Adrenal gland (tissue), 12 donors: ENCODE data around the gene TBX1. TPM values are rescaled to one million over a fixed set of nuclear protein-coding genes. Genes with fewer than 3 reads are reported as not detected.

Experiments
- DNase-seq, 7 donors: peaks; one replicate each; pipeline ENCODE4 v3.0.0-alpha.2; 2019 to 2020
- H3K27ac ChIP-seq, 5 donors: fragments of 200-600 bp; sonication (generic) in 4 of 5; 1 replicate in 3 of 5; 2 replicates in 2 of 5; pipeline versions ENCODE4 v1.5.1 to v1.8.0; 2016 to 2020; ENCODE audit warnings: mild to moderate bottlenecking in 1 of 5
- H3K27me3 ChIP-seq: fragments of 200-600 bp; 2 replicates; pipeline ENCODE4 v1.8.0; 2021
- H3K36me3 ChIP-seq, 2 donors: fragments of 200-600 bp; replicated peaks in 1 of 2; 1 replicate in 1 of 2; 2 replicates in 1 of 2; pipeline versions ENCODE4 v1.5.1 to v1.8.0; 2018 to 2022
- H3K4me1 ChIP-seq, 2 donors: fragments of 200-600 bp; replicated peaks in 1 of 2; 1 replicate in 1 of 2; 2 replicates in 1 of 2; pipeline versions ENCODE4 v1.5.1 to v1.8.0; 2018 to 2021
- H3K4me3 ChIP-seq, 4 donors: fragments of 200-600 bp; sonication (generic) in 3 of 4; one replicate each; pipeline ENCODE4 v1.5.1; 2016 to 2018
- H3K9me3 ChIP-seq, 3 donors: fragments of 200-600 bp; sonication (generic) in 1 of 3; replicated peaks in 1 of 3; 1 replicate in 2 of 3; 2 replicates in 1 of 3; pipeline versions ENCODE4 v1.5.1 to v1.8.0; 2016 to 2021
- CTCF ChIP-seq, 6 experiments: fragments of 450-650 bp in 4 of 6; fragments of 200-600 bp in 2 of 6; sonication (generic) in 1 of 6; IDR thresholded peaks; 1 replicate in 5 of 6; 2 replicates in 1 of 6; pipeline versions ENCODE4 v1.5.1 to v1.8.0; 2016 to 2021; ENCODE audit warnings: antibody characterized with exemption in 6 of 6, mild to moderate bottlenecking in 2 of 6, moderate library complexity in 1 of 6
- POLR2A ChIP-seq, 2 donors: fragments of 450-650 bp; IDR thresholded peaks; one replicate each; pipeline ENCODE4 v1.6.1; 2017; ENCODE audit warnings: antibody characterized with exemption in 2 of 2, mild to moderate bottlenecking in 2 of 2, moderate library complexity in 1 of 2
- WGBS, 4 donors: extraction: QIAGEN DNeasy Blood & Tissue Kit in 2 of 4; methylation state at CpG; one replicate each; pipeline versions ENCODE4 v1.1.5 to v1.1.7; 2013 to 2017; 5-methylcytosine and 5-hydroxymethylcytosine counted together
- intact Hi-C, 2 donors: fragments of 100-400 bp; cut with DNase I; formaldehyde crosslinking; loops; one replicate each; pipeline versions ENCODE4 v1.14.1 to v1.15.0; 2022 to 2023
- polyA plus RNA-seq, 3 donors: library from polyadenylated mRNA; stranded (reverse); fragments of 200-250 nt in 2 of 3; fragments of 350-450 nt in 1 of 3; fragmentation: Illumina TruSeq in 1 of 3; extraction: RNeasy Lipid Tissue Mini Kit (QIAGEN cat#74804) in 1 of 3; gene quantifications; one replicate each; pipeline ENCODE4 v1.2.3, GENCODE V29; 2013 to 2014
- total RNA-seq, 9 donors: library from RNA; depleted of rRNA in 4 of 9; stranded (reverse); fragments of >200 nt in 4 of 9; fragments of 120-200 nt in 1 of 9; fragmentation: NEBNext Ultra II Directional in 1 of 9; extraction: Animal tissue kit (Norgen Biotek cat#: 25700) in 1 of 9; gene quantifications; one replicate each; pipeline versions ENCODE4 v1.1.0 to v1.2.4, GENCODE V29; 2013 to 2023
- donor health status: healthy with polysubstance abuse.
- donor health status: Bipolar disorder and iron deficiency.
- donor health status: DM: yes; HTN: yes; CAD: no.
- donor health status: DM: no; HTN: no; CAD: no.
- donor health status: DM: no; HTN: no; CAD: no.
- donor health status: DM: yes; HTN: yes; CAD: no.

The TBX1 gene
- total and polyA plus RNA-seq, 12 donors: 0.11 to 10.1 (median 1.1) TPM; not detected in 3

GRCh38 chr22:19814428-19814827, 53.9 kb downstream of the TBX1 start:
- intact Hi-C loops: no loop called here
- no peak for TF ChIP-seq CTCF (IDR thresholded peaks at IDR 0.05)
- TF ChIP-seq POLR2A (IDR thresholded peaks at IDR 0.05): no peak
- peak in 2 of 7 donors; percentile 9 to 10 for DNase-seq
- 91 to 97% (median 96%) methylated on average over 3 to 5 of the region's 5 CpGs for WGBS, 4 donors
- H3K4me1 ChIP-seq: no peaks in the 10 kb centered on the region
- no peaks in the 10 kb centered on the region for H3K9me3 ChIP-seq
- H3K27ac ChIP-seq: no peak overlapping the region
- no peaks in the 10 kb centered on the region for H3K27me3 ChIP-seq
- no peak overlapping the region for H3K4me3 ChIP-seq
- H3K36me3 ChIP-seq: no peaks in the 10 kb centered on the region

GRCh38 chr22:19815093-19815822, 54.7 kb downstream of the TBX1 start:
- Histone ChIP-seq H3K4me3 (no peak overlapping the region), H3K27ac (no peak overlapping the region), H3K9me3 (no peaks in the 10 kb centered on the region), H3K4me1 (no peaks in the 10 kb centered on the region), H3K36me3 (no peaks in the 10 kb centered on the region), H3K27me3 (no peaks in the 10 kb centered on the region)
- intact Hi-C loops: no loop called here
- TF ChIP-seq POLR2A (IDR thresholded peaks at IDR 0.05): no peak
- no peak for TF ChIP-seq CTCF (IDR thresholded peaks at IDR 0.05)
- DNase-seq: peak in 2 of 7 donors; percentile 12 to 17
- WGBS, 4 donors: 90 to 95% (median 94%) methylated on average over 12 to 18 of the region's 18 CpGs

GRCh38 chr22:19815823-19816290, 55.3 kb downstream of the TBX1 start:
- no peaks in the 10 kb centered on the region for H3K4me1 ChIP-seq
- intact Hi-C loops: no loop called here

More at GRCh38 chr22:19815823-19816290, 55.3 kb downstream of the TBX1 start:
- H3K4me3 ChIP-seq: no peak overlapping the region
- no peaks in the 10 kb centered on the region for H3K27me3 ChIP-seq
- no peaks in the 10 kb centered on the region for H3K36me3 ChIP-seq
- H3K9me3 ChIP-seq: no peaks in the 10 kb centered on the region
- 90 to 95% (median 95%) methylated on average over 14 to 16 of the region's 16 CpGs for WGBS, 4 donors
- DNase-seq: peak in 1 of 7 donors; percentile 27
- no peak overlapping the region for H3K27ac ChIP-seq
- TF ChIP-seq POLR2A (IDR thresholded peaks at IDR 0.05): no peak
- TF ChIP-seq CTCF (IDR thresholded peaks at IDR 0.05): no peak
